ENCODE results near the gene ITGB2.

ITGB2 gene

GRCh38 chr21:44838039-44838895, 82.4 kb downstream of the ITGB2 start:
- TF ChIP-seq CTCF (IDR thresholded peaks at IDR 0.05; ENCODE audit: extremely low read depth, missing control alignments) = no peak
- no peak for DNase-seq (ENCODE audit: low spot score)

- TF ChIP-seq CTCF (IDR thresholded peaks at IDR 0.05; ENCODE audit: extremely low read depth, missing control alignments) = no peak
These were observed 83.2 kb downstream of the ITGB2 start for GRCh38 chr21:44837537-44837936.

GRCh38 chr21:44836666-44837471, 83.8 kb downstream of the ITGB2 start:
- no peak for TF ChIP-seq CTCF (IDR thresholded peaks at IDR 0.05; ENCODE audit: extremely low read depth, missing control alignments)
- no peak for DNase-seq (ENCODE audit: low spot score)

More at GRCh38 chr21:44837537-44837936, 83.2 kb downstream of the ITGB2 start:
- DNase-seq (ENCODE audit: low spot score) = no peak

GRCh38 chr21:44836349-44836665, 84.4 kb downstream of the ITGB2 start:
- no peak for DNase-seq (ENCODE audit: low spot score)
- no peak for TF ChIP-seq CTCF (IDR thresholded peaks at IDR 0.05; ENCODE audit: extremely low read depth, missing control alignments)

Measured in GM20000 (cell line).